ENCODE results near the gene SPINK1. TPM values are rescaled to one million over a fixed set of nuclear protein-coding genes. Genes with fewer than 3 reads are reported as not detected.

The SPINK1 gene
- total RNA-seq, 1 donor from 2014 or later: not detected

DNA sequence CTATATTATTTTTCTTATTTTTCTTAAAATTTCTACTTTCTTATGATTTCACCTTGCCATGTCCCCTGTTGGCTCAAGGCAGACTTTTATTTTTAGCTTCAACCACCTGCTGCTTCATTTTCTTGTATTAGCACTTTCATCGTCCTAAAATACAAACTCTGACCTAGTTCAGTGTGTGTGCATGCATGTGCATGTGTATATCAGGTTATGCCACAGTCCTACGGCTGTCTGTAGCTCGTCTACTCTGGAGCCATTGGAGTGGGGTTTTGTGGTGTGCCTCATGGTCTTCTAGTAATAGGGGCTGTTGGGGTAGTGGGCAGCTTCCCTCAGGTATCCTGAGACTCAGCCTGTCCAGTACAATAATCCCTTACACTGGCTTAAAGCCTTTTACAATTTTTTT lies 13.4 kb upstream of the SPINK1 start:
- Mint-ChIP-seq H3K36me3 (ENCODE audit: unreplicated experiment) (no peaks in the 10 kb centered on the region), H3K4me3 (ENCODE audit: unreplicated experiment) (no peak overlapping the region), H3K4me1 (ENCODE audit: low read depth, unreplicated experiment) (no peaks in the 10 kb centered on the region), H3K9me3 (ENCODE audit: unreplicated experiment) (no peaks in the 10 kb centered on the region), H3K27ac (ENCODE audit: unreplicated experiment) (no peak overlapping the region), H3K27me3 (ENCODE audit: unreplicated experiment) (no peaks in the 10 kb centered on the region)
- TF ChIP-seq, protein P1, sequence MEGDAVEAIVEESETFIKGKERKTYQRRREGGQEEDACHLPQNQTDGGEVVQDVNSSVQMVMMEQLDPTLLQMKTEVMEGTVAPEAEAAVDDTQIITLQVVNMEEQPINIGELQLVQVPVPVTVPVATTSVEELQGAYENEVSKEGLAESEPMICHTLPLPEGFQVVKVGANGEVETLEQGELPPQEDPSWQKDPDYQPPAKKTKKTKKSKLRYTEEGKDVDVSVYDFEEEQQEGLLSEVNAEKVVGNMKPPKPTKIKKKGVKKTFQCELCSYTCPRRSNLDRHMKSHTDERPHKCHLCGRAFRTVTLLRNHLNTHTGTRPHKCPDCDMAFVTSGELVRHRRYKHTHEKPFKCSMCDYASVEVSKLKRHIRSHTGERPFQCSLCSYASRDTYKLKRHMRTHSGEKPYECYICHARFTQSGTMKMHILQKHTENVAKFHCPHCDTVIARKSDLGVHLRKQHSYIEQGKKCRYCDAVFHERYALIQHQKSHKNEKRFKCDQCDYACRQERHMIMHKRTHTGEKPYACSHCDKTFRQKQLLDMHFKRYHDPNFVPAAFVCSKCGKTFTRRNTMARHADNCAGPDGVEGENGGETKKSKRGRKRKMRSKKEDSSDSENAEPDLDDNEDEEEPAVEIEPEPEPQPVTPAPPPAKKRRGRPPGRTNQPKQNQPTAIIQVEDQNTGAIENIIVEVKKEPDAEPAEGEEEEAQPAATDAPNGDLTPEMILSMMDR (IDR thresholded peaks at IDR 0.05; ENCODE audit: partially characterized antibody, unreplicated experiment): no peak
- no peak for DNase-seq

DNA sequence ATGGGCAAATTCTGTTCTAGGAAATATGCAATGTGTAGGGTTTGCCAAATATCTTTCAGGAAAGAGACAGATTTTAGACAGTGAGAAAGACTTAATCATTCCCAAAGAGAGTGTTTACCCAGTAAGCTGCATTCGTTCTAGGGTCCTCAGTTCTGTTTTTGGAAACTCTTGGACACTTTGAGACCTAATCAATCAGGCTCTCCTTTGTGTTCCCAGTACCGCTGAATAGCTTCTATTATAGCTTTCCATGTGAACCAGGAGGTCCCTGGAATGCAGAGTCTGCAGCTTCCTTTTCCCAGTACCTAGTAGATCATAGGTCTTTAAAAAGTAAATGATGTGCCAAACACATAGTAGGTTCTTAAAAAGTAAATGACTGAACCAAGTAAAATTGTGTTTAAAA lies 11.4 kb upstream of the SPINK1 start:
- no peak overlapping the region for H3K4me3 Mint-ChIP-seq (ENCODE audit: unreplicated experiment)
- no peaks in the 10 kb centered on the region for H3K36me3 Mint-ChIP-seq (ENCODE audit: unreplicated experiment)
- DNase-seq: no peak
- H3K27ac Mint-ChIP-seq (ENCODE audit: unreplicated experiment): no peak overlapping the region
- TF ChIP-seq, protein P1 (IDR thresholded peaks at IDR 0.05; ENCODE audit: partially characterized antibody, unreplicated experiment): no peak
- no peaks in the 10 kb centered on the region for H3K4me1 Mint-ChIP-seq (ENCODE audit: low read depth, unreplicated experiment)
- H3K27me3 Mint-ChIP-seq (ENCODE audit: unreplicated experiment): no peaks in the 10 kb centered on the region
- H3K9me3 Mint-ChIP-seq (ENCODE audit: unreplicated experiment): no peaks in the 10 kb centered on the region

DNA sequence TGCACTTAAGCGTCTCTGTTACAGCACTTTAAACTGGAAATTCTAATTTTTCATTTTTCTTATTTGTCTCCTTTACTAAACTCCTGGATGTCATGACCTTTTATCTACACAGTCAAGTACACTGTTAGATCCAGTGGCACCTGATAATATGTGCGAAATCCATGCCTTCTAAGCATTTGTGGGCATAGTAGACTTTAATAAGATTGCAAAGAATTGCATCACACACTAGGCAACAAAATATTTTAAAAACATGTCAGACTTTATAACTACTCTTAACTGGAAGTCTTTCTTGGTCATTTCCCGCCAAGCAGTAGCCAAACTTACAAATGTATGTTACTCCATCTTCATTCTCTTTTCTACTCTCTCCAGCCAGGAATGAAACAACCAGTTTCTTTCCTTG lies 5.0 kb upstream of the SPINK1 start:
- no peaks in the 10 kb centered on the region for H3K27me3 Mint-ChIP-seq (ENCODE audit: unreplicated experiment)
- H3K9me3 Mint-ChIP-seq (ENCODE audit: unreplicated experiment): no peaks in the 10 kb centered on the region
- no peak for DNase-seq
- no peaks in the 10 kb centered on the region for H3K4me1 Mint-ChIP-seq (ENCODE audit: low read depth, unreplicated experiment)
- H3K27ac Mint-ChIP-seq (ENCODE audit: unreplicated experiment): no peak overlapping the region
- H3K4me3 Mint-ChIP-seq (ENCODE audit: unreplicated experiment): no peak overlapping the region
- no peaks in the 10 kb centered on the region for H3K36me3 Mint-ChIP-seq (ENCODE audit: unreplicated experiment)
- TF ChIP-seq, protein P1 (IDR thresholded peaks at IDR 0.05; ENCODE audit: partially characterized antibody, unreplicated experiment): no peak

DNA sequence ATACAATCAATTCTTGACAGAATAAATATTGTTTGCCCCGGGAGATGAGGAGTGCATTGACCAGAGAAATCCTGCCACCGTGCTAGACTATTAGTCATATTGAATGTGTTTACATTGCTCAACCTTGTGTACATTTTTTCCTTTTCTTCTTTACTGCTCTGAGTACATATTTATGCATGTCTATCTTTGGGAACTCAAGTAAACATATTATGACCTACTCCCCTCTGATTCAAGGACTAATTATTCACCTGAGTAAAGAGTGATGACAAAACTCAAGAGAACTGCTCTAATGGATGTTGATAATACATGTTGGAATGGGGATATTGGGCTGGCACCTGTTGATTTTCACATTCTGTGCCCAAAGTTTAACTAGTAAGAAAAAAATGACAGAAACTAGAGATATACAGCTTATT lies 3.9 kb upstream of the SPINK1 start:
- Mint-ChIP-seq H3K4me1 (ENCODE audit: low read depth, unreplicated experiment) (no peaks in the 10 kb centered on the region), H3K27ac (ENCODE audit: unreplicated experiment) (no peak overlapping the region), H3K36me3 (ENCODE audit: unreplicated experiment) (no peaks in the 10 kb centered on the region), H3K9me3 (ENCODE audit: unreplicated experiment) (no peaks in the 10 kb centered on the region), H3K27me3 (ENCODE audit: unreplicated experiment) (no peaks in the 10 kb centered on the region), H3K4me3 (ENCODE audit: unreplicated experiment) (no peak overlapping the region)
- DNase-seq: no peak
- TF ChIP-seq, protein P1 (IDR thresholded peaks at IDR 0.05; ENCODE audit: partially characterized antibody, unreplicated experiment): no peak

DNA sequence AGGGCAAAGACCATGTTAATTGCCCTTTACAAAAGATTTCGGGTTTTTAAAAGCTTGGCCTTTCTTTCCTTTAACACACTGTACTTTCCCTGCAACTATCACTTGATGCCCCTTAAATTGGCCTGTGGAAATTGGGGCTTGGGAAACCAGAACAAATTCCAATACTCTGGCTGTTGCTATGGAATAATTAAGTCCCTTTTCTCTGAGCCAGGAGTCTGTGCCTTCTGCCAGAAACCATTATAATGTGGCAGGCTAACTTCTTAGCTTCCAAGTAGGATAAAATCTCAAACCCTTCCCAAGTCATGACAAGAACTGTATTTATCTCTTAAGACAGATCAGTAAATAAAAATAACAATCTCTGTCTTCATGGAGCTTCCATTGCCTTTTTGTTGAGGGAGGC lies 1.1 kb upstream of the SPINK1 start:
- Mint-ChIP-seq H3K27me3 (ENCODE audit: unreplicated experiment) (no peaks in the 10 kb centered on the region), H3K36me3 (ENCODE audit: unreplicated experiment) (no peaks in the 10 kb centered on the region), H3K9me3 (ENCODE audit: unreplicated experiment) (no peaks in the 10 kb centered on the region), H3K27ac (ENCODE audit: unreplicated experiment) (no peak overlapping the region), H3K4me3 (ENCODE audit: unreplicated experiment) (no peak overlapping the region), H3K4me1 (ENCODE audit: low read depth, unreplicated experiment) (no peaks in the 10 kb centered on the region)
- no peak for DNase-seq
- TF ChIP-seq, protein P1 (IDR thresholded peaks at IDR 0.05; ENCODE audit: partially characterized antibody, unreplicated experiment): no peak

All from glutamatergic neuron (in vitro differentiated cells).